B cell (primary cell): ENCODE data around the gene OLFML2B.

Experiments
- EZH2 ChIP-seq: IDR thresholded peaks from 2 replicates; pipeline ENCODE4 v1.6.1; 2012; ENCODE audit warnings: borderline replicate concordance, low read depth, mild to moderate bottlenecking, moderate library complexity, low read length; ENCODE audit not compliant: insufficient read depth, poor library complexity, severe bottlenecking
- TF ChIP-seq, protein P1 (sequence below): fragments of 200-600 bp; IDR thresholded peaks from one replicate; pipeline ENCODE4 v1.8.0; 2022; ENCODE audit warnings: antibody characterized with exemption, mild to moderate bottlenecking

DNA sequence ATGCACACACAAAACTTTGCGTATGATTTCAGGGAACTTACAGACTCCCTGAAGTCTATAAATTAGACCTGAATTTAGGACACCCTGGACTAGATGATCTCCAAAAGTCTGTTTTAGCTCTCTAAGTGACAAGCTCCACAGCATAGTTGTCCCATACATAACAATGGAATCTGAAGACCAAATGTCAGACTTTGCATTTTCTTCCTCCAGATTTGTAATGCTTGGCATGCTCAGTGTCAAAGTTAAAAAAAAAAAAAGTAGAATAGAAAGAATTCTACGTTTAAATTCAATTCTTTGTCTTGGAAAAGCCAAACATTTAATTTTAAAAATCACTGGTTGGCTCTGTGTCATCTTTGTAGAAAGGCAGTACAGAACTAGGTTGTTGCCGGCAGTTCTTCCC lies 66.7 kb downstream of the OLFML2B start:
- TF ChIP-seq, protein P1, sequence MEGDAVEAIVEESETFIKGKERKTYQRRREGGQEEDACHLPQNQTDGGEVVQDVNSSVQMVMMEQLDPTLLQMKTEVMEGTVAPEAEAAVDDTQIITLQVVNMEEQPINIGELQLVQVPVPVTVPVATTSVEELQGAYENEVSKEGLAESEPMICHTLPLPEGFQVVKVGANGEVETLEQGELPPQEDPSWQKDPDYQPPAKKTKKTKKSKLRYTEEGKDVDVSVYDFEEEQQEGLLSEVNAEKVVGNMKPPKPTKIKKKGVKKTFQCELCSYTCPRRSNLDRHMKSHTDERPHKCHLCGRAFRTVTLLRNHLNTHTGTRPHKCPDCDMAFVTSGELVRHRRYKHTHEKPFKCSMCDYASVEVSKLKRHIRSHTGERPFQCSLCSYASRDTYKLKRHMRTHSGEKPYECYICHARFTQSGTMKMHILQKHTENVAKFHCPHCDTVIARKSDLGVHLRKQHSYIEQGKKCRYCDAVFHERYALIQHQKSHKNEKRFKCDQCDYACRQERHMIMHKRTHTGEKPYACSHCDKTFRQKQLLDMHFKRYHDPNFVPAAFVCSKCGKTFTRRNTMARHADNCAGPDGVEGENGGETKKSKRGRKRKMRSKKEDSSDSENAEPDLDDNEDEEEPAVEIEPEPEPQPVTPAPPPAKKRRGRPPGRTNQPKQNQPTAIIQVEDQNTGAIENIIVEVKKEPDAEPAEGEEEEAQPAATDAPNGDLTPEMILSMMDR: no peak
- TF ChIP-seq EZH2: no peak
